Central memory CD8-positive, alpha-beta T cell (primary cell): ENCODE data around the gene ZNF148.
"Not testable (repeated sequence)": the region's sequence is repeated elsewhere in the genome, so short reads cannot be mapped to it uniquely, and the experiment has no call there.

Experiments used
- ATAC-seq: fragments of 150-1000 bp; cut with Tn5 transposase; replicated peaks from 2 replicates; pipeline ENCODE4 v1.10.0; 2022; ENCODE audit warnings: mild to moderate bottlenecking, moderate FRiP score, moderate number of reproducible peaks; ENCODE audit not compliant: poor library complexity, severe bottlenecking; ENCODE audit errors: extremely low read depth
- DNase-seq, 2 donors: peaks; one replicate each; pipeline ENCODE4 v3.0.0; 2021; ENCODE audit warnings: low spot score in 2 of 2
- H3K27ac Mint-ChIP-seq: one replicate; pipeline ENCODE4 v1.8.0; 2022; ENCODE audit warnings: low read depth, mild to moderate bottlenecking, moderate library complexity, mixed read lengths
- H3K27me3 Mint-ChIP-seq: one replicate; pipeline ENCODE4 v1.8.0; 2022; ENCODE audit warnings: mixed read lengths
- H3K36me3 Mint-ChIP-seq: one replicate; pipeline ENCODE4 v1.8.0; 2022; ENCODE audit warnings: mild to moderate bottlenecking, moderate library complexity, mixed read lengths; ENCODE audit not compliant: insufficient read depth
- H3K4me1 Mint-ChIP-seq: one replicate; pipeline ENCODE4 v1.8.0; 2022; ENCODE audit warnings: mixed read lengths
- H3K4me3 Mint-ChIP-seq: one replicate; pipeline ENCODE4 v1.8.0; 2022; ENCODE audit warnings: mild to moderate bottlenecking, moderate library complexity, mixed read lengths
- H3K9me3 Mint-ChIP-seq: one replicate; pipeline ENCODE4 v1.8.0; 2022; ENCODE audit warnings: mixed read lengths

Gene ZNF148

DNA sequence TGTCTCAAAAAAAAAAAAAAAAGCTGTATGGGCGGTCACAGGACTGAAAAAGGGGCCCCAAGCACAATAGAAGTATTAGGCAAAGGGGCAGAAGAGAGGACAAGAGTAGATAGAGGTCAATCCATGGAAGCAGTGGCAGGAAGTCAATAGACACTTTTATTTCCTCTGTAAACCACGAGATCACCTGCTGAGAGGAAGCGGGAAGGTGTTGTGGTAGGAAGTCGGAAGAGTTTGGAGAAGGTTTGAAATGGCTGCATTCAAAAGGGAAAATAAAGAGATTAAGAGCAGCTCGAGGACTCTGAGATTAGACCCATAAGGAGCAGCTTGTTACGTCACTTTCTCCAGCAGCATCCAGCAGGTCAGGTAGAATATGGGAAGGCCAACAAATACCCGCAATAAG lies 14.2 kb upstream of the ZNF148 start:
- ATAC-seq, result no peak
- H3K4me3 Mint-ChIP-seq, result no peak overlapping the region
- H3K27me3 Mint-ChIP-seq, result peaks cover 9% of the 10 kb centered on the region
- no peak overlapping the region for H3K27ac Mint-ChIP-seq
- no peaks in the 10 kb centered on the region for H3K9me3 Mint-ChIP-seq
- peaks cover 10% of the 10 kb centered on the region for H3K4me1 Mint-ChIP-seq
- peaks cover 3% of the 10 kb centered on the region for H3K36me3 Mint-ChIP-seq
- DNase-seq, result no peak

DNA sequence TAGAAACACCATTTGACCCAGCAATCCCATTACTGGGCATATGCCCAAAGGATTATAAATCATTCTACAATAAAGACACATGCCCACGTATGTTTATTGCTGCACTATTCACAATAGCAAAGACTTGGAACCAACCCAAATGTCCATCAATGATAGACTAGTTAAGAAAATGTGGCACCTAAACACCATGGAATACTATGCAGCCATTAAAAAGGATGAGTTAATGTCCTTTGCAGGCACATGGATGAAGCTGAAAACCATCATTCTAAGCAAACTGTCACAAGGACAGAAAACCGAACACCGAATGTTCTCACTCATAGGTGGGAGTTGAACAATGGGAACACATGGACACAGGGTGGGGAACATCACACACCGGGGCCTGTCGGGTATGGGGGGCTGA lies 13.2 kb upstream of the ZNF148 start:
- peaks cover 10% of the 10 kb centered on the region for H3K4me1 Mint-ChIP-seq
- not testable (repeated sequence) for DNase-seq, H3K9me3 Mint-ChIP-seq, H3K27ac Mint-ChIP-seq, H3K4me3 Mint-ChIP-seq, ATAC-seq, H3K27me3 Mint-ChIP-seq, H3K36me3 Mint-ChIP-seq

GRCh38 chr3:125386811-125387210 lies 11.7 kb upstream of the ZNF148 start:
- ATAC-seq (no peak), DNase-seq (no peak)
- peaks cover 13% of the 10 kb centered on the region for H3K4me1 Mint-ChIP-seq
- no peak overlapping the region for H3K4me3 Mint-ChIP-seq
- H3K27ac Mint-ChIP-seq, result no peak overlapping the region
- H3K9me3 Mint-ChIP-seq, result no peaks in the 10 kb centered on the region
- H3K27me3 Mint-ChIP-seq, result peaks cover 23% of the 10 kb centered on the region
- H3K36me3 Mint-ChIP-seq, result peaks cover 3% of the 10 kb centered on the region

DNA sequence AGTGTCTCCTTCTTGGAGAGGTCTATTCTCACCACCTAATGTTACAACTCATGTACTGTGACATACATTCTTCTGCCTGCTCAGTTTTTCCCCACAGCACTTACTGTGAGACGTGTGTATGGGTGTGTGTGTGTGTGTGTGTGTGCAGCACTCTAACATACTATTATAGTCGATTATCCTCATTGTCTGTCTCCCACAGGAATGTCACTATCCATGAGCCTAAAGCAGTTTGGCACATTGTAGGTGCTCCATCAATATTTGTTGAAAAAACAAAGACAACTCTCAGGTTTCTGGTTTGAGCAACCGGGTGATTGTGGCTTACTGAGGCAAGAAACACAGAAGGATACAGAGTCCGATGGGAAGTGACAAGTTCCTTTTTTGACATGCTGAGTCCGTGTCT lies 8.6 kb upstream of the ZNF148 start:
- H3K27me3 Mint-ChIP-seq, result peaks cover 25% of the 10 kb centered on the region
- H3K36me3 Mint-ChIP-seq, result no peaks in the 10 kb centered on the region
- no peak overlapping the region for H3K4me3 Mint-ChIP-seq
- no peaks in the 10 kb centered on the region for H3K9me3 Mint-ChIP-seq
- H3K27ac Mint-ChIP-seq, result no peak overlapping the region
- peaks cover 7% of the 10 kb centered on the region for H3K4me1 Mint-ChIP-seq
- no peak for DNase-seq
- no peak for ATAC-seq

DNA sequence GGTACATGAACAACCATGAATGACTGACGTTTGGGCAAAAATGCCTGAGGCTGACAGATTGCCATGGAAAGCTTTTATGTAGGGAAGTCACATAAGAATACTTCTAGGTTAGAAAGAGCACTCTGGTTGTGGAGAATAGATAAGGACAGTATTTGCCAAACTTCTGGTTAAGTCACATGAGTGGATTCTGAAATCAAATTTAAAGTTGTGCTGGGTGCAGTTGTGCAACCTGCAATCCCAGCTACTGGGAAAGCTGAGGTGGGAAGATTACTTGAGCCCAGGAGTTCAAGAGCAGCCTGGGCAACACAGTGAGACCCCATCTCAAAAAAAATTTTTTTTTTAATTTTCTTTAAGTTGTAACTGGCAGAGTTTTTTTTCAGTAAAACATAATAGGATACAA lies 7.2 kb upstream of the ZNF148 start:
- no peak overlapping the region for H3K27ac Mint-ChIP-seq
- H3K4me1 Mint-ChIP-seq, result peaks cover 7% of the 10 kb centered on the region
- no peaks in the 10 kb centered on the region for H3K9me3 Mint-ChIP-seq

GRCh38 chr3:125381743-125382142 lies 6.6 kb upstream of the ZNF148 start:
- no peak for DNase-seq

More for the DNA sequence above, 7.2 kb upstream of the ZNF148 start:
- DNase-seq (no peak), ATAC-seq (no peak)
- Mint-ChIP-seq H3K36me3 (peaks cover 2% of the 10 kb centered on the region), H3K4me3 (no peak overlapping the region), H3K27me3 (peaks cover 25% of the 10 kb centered on the region)

DNA sequence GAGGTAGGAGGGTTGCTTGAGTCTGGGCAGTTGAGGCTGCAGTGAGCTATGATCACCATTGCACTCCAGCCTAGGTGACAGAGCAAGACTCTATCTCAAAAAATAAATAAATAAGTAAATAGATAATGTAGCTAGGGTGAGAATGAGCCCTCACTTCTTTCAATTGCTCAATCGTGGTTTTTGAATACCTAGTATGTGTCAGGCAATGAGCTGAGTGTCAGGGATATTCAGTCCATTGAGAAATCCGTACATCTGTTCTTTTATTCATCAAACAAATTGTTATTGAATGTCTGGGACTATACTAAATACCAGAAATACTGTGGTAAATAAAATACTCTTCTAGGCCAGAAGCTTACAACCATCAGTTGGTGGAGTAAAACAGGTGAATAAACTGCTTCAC lies 6.2 kb upstream of the ZNF148 start:
- Mint-ChIP-seq H3K4me3 (no peak overlapping the region), H3K27me3 (peaks cover 25% of the 10 kb centered on the region), H3K27ac (no peak overlapping the region), H3K4me1 (peaks cover 7% of the 10 kb centered on the region), H3K9me3 (no peaks in the 10 kb centered on the region), H3K36me3 (peaks cover 2% of the 10 kb centered on the region)
- ATAC-seq, result no peak
- no peak for DNase-seq

More at GRCh38 chr3:125381743-125382142, 6.6 kb upstream of the ZNF148 start:
- peaks cover 2% of the 10 kb centered on the region for H3K36me3 Mint-ChIP-seq
- H3K4me3 Mint-ChIP-seq, result no peak overlapping the region
- ATAC-seq, result peak; percentile 54
- H3K27me3 Mint-ChIP-seq, result peaks cover 25% of the 10 kb centered on the region
- H3K27ac Mint-ChIP-seq, result no peak overlapping the region
- no peaks in the 10 kb centered on the region for H3K9me3 Mint-ChIP-seq
- H3K4me1 Mint-ChIP-seq, result peaks cover 7% of the 10 kb centered on the region

DNA sequence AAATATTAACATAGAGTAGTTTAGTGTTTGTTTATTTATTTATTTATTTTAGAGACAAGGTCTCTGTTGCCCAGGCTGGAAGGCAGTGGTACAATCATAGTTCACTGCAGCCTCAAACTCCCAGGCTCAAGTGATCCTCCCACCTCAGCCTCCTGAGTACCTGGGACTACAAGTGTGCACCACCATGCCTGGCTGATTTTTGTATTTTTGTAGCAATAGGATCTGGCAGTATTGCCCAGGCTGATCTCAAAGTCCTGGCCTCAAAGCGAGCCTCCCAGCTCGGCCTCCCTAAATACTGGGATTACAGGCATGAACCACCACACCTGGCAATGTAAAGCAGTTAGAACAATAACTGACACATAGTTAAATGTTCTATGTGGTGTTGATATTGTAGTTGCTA lies 4.4 kb upstream of the ZNF148 start:
- Mint-ChIP-seq H3K27ac (no peak overlapping the region), H3K27me3 (peaks cover 25% of the 10 kb centered on the region), H3K36me3 (peaks cover 10% of the 10 kb centered on the region), H3K4me1 (peaks cover 20% of the 10 kb centered on the region), H3K9me3 (no peaks in the 10 kb centered on the region), H3K4me3 (no peak overlapping the region)
- ATAC-seq (no peak), DNase-seq (no peak)

GRCh38 chr3:125378762-125379161 lies 3.6 kb upstream of the ZNF148 start:
- ATAC-seq (no peak), DNase-seq (no peak)
- Mint-ChIP-seq H3K4me3 (no peak overlapping the region), H3K27me3 (peaks cover 21% of the 10 kb centered on the region), H3K9me3 (no peaks in the 10 kb centered on the region), H3K4me1 (peaks cover 27% of the 10 kb centered on the region), H3K27ac (no peak overlapping the region), H3K36me3 (peaks cover 10% of the 10 kb centered on the region)

DNA sequence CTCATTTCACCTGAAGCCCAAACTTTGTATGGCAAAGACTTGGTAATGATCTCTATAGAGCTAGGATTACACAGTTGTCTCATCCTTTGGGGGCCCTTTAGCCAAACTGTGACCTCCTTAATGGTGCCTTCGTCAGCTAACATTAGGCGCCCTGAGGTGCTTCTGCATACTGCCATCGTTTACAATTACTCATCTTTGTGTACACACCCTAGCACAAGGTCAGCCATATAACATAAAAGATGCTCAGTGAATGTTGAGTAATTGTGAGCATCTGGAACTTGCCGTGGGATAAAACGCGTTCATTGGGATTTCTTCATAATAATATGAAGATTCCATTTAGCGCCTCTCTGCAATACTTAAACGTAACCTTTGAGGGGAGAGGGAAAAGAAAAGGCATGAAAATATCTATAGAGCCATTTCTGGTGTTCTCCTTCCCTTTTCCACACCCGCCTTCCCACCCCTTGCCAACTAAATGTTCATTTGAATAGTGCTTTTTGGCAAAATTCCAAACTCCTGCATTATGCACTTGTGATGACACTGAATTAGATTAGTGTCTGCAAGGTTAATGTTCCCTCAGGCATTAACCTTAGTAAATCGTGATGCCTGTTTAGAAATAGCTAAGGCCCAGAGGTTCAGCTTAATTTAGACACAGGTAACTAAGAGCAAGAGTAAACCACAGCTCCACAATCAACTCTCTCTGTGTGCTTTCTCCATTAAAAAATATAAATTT lies 990 bp upstream of the ZNF148 start:
- Mint-ChIP-seq H3K27me3 (no peaks in the 10 kb centered on the region), H3K4me3 (peak overlapping the region; percentile 90), H3K36me3 (peaks cover 14% of the 10 kb centered on the region), H3K27ac (peak overlapping the region; percentile 100), H3K9me3 (no peaks in the 10 kb centered on the region), H3K4me1 (peaks cover 36% of the 10 kb centered on the region)
- ATAC-seq, result no peak
- no peak for DNase-seq

GRCh38 chr3:125374501-125374995 lies 577 bp downstream of the ZNF148 start:
- ATAC-seq (peak; percentile 40), DNase-seq (peak; percentile 26 to 33)
- peak overlapping the region; percentile 100 for H3K27ac Mint-ChIP-seq
- peaks cover 20% of the 10 kb centered on the region for H3K36me3 Mint-ChIP-seq
- peak overlapping the region; percentile 90 for H3K4me3 Mint-ChIP-seq
- peaks cover 49% of the 10 kb centered on the region for H3K4me1 Mint-ChIP-seq
- H3K9me3 Mint-ChIP-seq, result no peaks in the 10 kb centered on the region
- H3K27me3 Mint-ChIP-seq, result no peaks in the 10 kb centered on the region

DNA sequence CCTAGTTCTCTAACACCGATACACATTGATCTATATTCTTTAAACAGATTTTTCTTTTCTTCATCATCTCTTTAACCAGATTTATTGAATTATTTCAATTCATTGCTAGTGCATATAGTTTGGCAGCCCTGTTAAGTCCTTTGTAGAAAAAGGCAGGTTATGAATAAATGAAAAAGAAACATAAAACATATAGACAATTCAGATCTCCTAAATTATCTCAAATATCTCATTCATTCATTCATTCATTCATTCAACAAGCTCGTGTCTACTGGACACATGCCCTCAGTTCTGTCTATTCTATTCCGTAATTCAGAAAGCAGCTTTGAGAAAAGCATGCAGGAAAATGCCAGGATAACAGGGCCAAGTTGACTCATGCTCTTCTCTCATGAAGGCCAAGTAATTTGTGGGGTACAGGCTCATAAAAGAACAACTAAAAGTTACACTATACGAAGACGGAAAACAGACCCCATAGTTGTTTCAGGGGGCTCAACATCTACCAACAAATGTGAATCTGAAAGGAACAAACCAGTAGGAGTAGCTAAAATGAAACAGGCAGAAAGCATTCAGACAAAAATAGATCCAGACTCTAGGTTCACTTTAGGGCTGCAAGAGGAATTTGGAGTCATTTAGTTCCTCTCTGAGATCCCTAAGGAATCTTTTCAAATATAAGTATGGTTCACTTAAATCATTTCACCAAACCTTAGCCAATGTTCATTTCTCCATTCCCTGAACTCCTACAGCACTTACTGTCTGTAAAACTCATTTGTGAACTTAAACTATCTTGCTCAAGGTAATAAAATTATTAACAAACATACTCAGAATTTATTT lies 7.5 kb downstream of the ZNF148 start:
- Mint-ChIP-seq H3K27ac (peak overlapping the region; percentile 4), H3K4me3 (no peak overlapping the region), H3K27me3 (no peaks in the 10 kb centered on the region), H3K36me3 (peaks cover 14% of the 10 kb centered on the region), H3K4me1 (peaks cover 74% of the 10 kb centered on the region), H3K9me3 (no peaks in the 10 kb centered on the region)
- DNase-seq (no peak), ATAC-seq (no peak)

DNA sequence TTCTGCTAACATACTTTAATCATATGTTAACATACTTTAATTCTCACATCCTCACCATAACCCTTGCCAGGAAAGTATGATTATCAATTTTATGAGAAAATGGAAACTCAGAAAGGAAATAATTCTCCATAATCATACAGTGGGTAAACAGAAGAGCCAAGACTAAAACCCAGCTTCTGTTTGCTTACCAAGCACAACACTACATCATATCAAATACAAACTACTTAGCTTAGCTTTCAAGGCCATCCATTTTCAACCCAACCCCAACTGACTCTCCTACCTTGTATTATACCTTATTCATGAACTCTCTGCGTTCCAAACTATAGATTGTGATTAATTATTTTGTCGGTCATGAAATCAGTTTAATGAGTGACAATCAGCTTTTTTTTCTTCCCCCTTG lies 9.0 kb downstream of the ZNF148 start:
- no peak for DNase-seq
- no peaks in the 10 kb centered on the region for H3K9me3 Mint-ChIP-seq
- no peak for ATAC-seq
- H3K27me3 Mint-ChIP-seq, result no peaks in the 10 kb centered on the region
- H3K27ac Mint-ChIP-seq, result peak overlapping the region; percentile 29
- peaks cover 11% of the 10 kb centered on the region for H3K36me3 Mint-ChIP-seq
- H3K4me1 Mint-ChIP-seq, result peaks cover 78% of the 10 kb centered on the region
- H3K4me3 Mint-ChIP-seq, result no peak overlapping the region
